Measurements from ENCODE around the gene TMPRSS3.

TMPRSS3 gene

GRCh38 chr21:42366292-42367010 lies 29.4 kb downstream of the TMPRSS3 start, which contains the start of gene TFF1:
Gene TFF1, minus strand, starts transcription at chr21:42366535. Its CDS starts 40 bp downstream, at chr21:42366495.
- TF ChIP-seq, protein P1, sequence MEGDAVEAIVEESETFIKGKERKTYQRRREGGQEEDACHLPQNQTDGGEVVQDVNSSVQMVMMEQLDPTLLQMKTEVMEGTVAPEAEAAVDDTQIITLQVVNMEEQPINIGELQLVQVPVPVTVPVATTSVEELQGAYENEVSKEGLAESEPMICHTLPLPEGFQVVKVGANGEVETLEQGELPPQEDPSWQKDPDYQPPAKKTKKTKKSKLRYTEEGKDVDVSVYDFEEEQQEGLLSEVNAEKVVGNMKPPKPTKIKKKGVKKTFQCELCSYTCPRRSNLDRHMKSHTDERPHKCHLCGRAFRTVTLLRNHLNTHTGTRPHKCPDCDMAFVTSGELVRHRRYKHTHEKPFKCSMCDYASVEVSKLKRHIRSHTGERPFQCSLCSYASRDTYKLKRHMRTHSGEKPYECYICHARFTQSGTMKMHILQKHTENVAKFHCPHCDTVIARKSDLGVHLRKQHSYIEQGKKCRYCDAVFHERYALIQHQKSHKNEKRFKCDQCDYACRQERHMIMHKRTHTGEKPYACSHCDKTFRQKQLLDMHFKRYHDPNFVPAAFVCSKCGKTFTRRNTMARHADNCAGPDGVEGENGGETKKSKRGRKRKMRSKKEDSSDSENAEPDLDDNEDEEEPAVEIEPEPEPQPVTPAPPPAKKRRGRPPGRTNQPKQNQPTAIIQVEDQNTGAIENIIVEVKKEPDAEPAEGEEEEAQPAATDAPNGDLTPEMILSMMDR (IDR thresholded peaks at IDR 0.05; ENCODE audit: borderline replicate concordance, control extremely low read depth, extremely low read depth, insufficient read depth, missing control alignments), result no peak
- in situ Hi-C loops (cut with MboI; ENCODE audit: low sequenced_read_pairs, unreplicated experiment), result no loop called here
- no peak for DNase-seq (ENCODE audit: low spot score)

GRCh38 chr21:42365770-42366169 lies 30.1 kb downstream of the TMPRSS3 start:
- no peak for DNase-seq (ENCODE audit: low spot score)
- TF ChIP-seq, protein P1 (IDR thresholded peaks at IDR 0.05; ENCODE audit: borderline replicate concordance, control extremely low read depth, extremely low read depth, insufficient read depth, missing control alignments), result no peak
- in situ Hi-C loops (cut with MboI; ENCODE audit: low sequenced_read_pairs, unreplicated experiment), result no loop called here

GRCh38 chr21:42364304-42364865 lies 31.5 kb downstream of the TMPRSS3 start:
- TF ChIP-seq, protein P1 (IDR thresholded peaks at IDR 0.05; ENCODE audit: borderline replicate concordance, control extremely low read depth, extremely low read depth, insufficient read depth, missing control alignments), result no peak
- in situ Hi-C loops (cut with MboI; ENCODE audit: low sequenced_read_pairs, unreplicated experiment), result no loop called here
- DNase-seq (ENCODE audit: low spot score), result no peak

DNA sequence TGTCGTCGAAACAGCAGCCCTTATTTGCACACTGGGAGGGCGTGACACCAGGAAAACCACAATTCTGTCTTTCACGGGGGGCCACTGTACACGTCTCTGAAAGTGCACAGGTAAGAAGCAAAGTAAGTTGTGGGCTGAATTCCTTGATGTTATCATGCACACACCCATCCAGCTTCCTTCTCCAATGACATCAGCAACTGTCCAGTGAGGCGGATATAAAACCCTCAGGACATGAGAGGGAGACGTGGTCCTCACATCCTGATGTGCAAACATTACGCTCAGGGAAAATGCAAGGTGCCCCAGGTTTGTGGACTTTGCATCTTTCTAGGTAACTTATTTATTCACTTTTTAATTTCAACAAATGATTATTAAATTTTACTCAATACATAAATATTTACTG lies 32.5 kb downstream of the TMPRSS3 start:
- TF ChIP-seq, protein P1 (IDR thresholded peaks at IDR 0.05; ENCODE audit: borderline replicate concordance, control extremely low read depth, extremely low read depth, insufficient read depth, missing control alignments), result no peak
- no peak for DNase-seq (ENCODE audit: low spot score)
- in situ Hi-C loops (cut with MboI; ENCODE audit: low sequenced_read_pairs, unreplicated experiment), result no loop called here

DNA sequence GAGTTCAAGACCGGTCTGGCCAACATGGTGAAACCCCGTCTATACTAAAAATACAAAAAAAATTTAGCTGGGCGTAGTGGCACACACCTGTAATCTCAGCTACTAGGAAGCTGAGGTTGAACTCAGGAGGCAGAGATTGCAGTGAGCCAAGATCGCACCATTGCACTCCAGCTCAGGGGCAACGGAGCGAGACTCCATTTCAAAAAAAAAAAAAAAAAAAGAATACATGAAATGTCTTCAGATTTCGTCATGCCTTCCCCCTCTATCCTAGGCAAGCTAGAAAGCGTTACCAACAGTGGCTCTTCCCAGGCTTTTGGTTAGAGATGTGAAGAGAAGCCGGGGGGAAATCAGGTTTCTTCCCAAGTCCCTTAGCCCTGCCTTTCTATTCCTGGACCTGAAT lies 33.2 kb downstream of the TMPRSS3 start:
- TF ChIP-seq, protein P1 (IDR thresholded peaks at IDR 0.05; ENCODE audit: borderline replicate concordance, control extremely low read depth, extremely low read depth, insufficient read depth, missing control alignments), result no peak
- in situ Hi-C loops (cut with MboI; ENCODE audit: low sequenced_read_pairs, unreplicated experiment), result no loop called here
- DNase-seq (ENCODE audit: low spot score), result no peak

- TF ChIP-seq, protein P1 (IDR thresholded peaks at IDR 0.05; ENCODE audit: borderline replicate concordance, control extremely low read depth, extremely low read depth, insufficient read depth, missing control alignments), result no peak
- in situ Hi-C loops (cut with MboI; ENCODE audit: low sequenced_read_pairs, unreplicated experiment), result no loop called here
- DNase-seq (ENCODE audit: low spot score), result no peak
Measured at GRCh38 chr21:42362198-42362597, 33.7 kb downstream of the TMPRSS3 start.
